Kidney (tissue), 14 donors: ENCODE measurements around the gene TCIRG1. TPM values are rescaled to one million over a fixed set of nuclear protein-coding genes. Genes with fewer than 3 reads are reported as not detected.
A peak's percentile ranks its signal among the peaks of the same experiment; 100 is the strongest.

ENCODE experiments used
- DNase-seq, 5 donors: peaks; one replicate each; pipeline ENCODE4 v3.0.0-alpha.2; 2013 to 2020
- FAIRE-seq: peaks from 2 replicates; lab custom pipeline; 2012; peaks lifted over from hg19 to GRCh38; lab: Jason Lieb, UNC
- H3K27ac ChIP-seq, 2 donors: one replicate each; pipeline ENCODE4 v1.7.0; 2013; ENCODE audit warnings: low read depth in 2 of 2, low read length in 2 of 2, inconsistent platforms in 1 of 2
- H3K27me3 ChIP-seq: one replicate; pipeline ENCODE4 v1.7.1; 2013; ENCODE audit warnings: low read length, inconsistent platforms; ENCODE audit not compliant: control insufficient read depth, insufficient read depth
- H3K36me3 ChIP-seq, 3 donors: one replicate each; pipeline versions ENCODE4 v1.7.0 to v1.7.1; 2013; ENCODE audit warnings: low read length in 3 of 3, control low read depth in 1 of 3, inconsistent platforms in 1 of 3; ENCODE audit not compliant: insufficient read depth in 3 of 3, control insufficient read depth in 2 of 3
- H3K4me1 ChIP-seq, 3 donors: one replicate each; pipeline versions ENCODE4 v1.7.0 to v1.7.1; 2013; ENCODE audit warnings: low read length in 3 of 3, inconsistent platforms in 1 of 3, low read depth in 1 of 3; ENCODE audit not compliant: control insufficient read depth in 2 of 3, insufficient read depth in 2 of 3
- H3K4me3 ChIP-seq, 3 donors: one replicate each; pipeline versions ENCODE4 v1.7.0 to v1.8.1; 2013; ENCODE audit warnings: low read length in 3 of 3, control low read depth in 1 of 3, inconsistent platforms in 1 of 3
- H3K9ac ChIP-seq, 3 donors: one replicate each; pipeline versions ENCODE4 v1.7.0 to v1.7.1; 2013; ENCODE audit warnings: low read length in 3 of 3, control low read depth in 1 of 3, inconsistent platforms in 1 of 3
- H3K9me3 ChIP-seq, 3 donors: one replicate each; pipeline versions ENCODE4 v1.7.0 to v1.7.1; 2013; ENCODE audit warnings: low read length in 3 of 3, control low read depth in 1 of 3, inconsistent platforms in 1 of 3; ENCODE audit not compliant: control insufficient read depth in 2 of 3, insufficient read depth in 1 of 3
- CTCF ChIP-seq: IDR thresholded peaks from 3 replicates; pipeline ENCODE4 v1.5.1; 2012; ENCODE audit warnings: mild to moderate bottlenecking, moderate library complexity, borderline replicate concordance; ENCODE audit not compliant: insufficient read depth; ENCODE audit errors: extremely low read depth
- intact Hi-C: fragments of 100-400 bp; cut with DNase I; formaldehyde crosslinking; loops from one replicate; pipeline ENCODE4 v1.11.1; 2022
- polyA plus RNA-seq: library from polyadenylated mRNA; stranded (reverse); fragments of 350-450 nt; fragmentation: Illumina TruSeq; extraction: RNeasy Lipid Tissue Mini Kit (QIAGEN cat#74804); gene quantifications from one replicate; pipeline ENCODE4 v1.2.3, GENCODE V29; 2014; ENCODE audit warnings: low read depth, low replicate concordance; ENCODE audit not compliant: insufficient read depth
- total RNA-seq: library from RNA; stranded (reverse); fragmentation: NEBNext Ultra II Directional; extraction: Animal tissue kit (Norgen Biotek cat#: 25700); gene quantifications from one replicate; pipeline ENCODE4 v1.2.1, GENCODE V29; 2021
- donor health status: control.
- donor health status: control.
- donor health status: control.
- donor health status: control.
- donor health status: control.
- donor health status: DM: yes; HTN: yes; CAD: no.
- donor health status: Normal renal cell carcinoma (clear cell type).

The TCIRG1 gene
- total and polyA plus RNA-seq, 2 donors from 2014 or later: 36.3 to 97.1 TPM

DNA sequence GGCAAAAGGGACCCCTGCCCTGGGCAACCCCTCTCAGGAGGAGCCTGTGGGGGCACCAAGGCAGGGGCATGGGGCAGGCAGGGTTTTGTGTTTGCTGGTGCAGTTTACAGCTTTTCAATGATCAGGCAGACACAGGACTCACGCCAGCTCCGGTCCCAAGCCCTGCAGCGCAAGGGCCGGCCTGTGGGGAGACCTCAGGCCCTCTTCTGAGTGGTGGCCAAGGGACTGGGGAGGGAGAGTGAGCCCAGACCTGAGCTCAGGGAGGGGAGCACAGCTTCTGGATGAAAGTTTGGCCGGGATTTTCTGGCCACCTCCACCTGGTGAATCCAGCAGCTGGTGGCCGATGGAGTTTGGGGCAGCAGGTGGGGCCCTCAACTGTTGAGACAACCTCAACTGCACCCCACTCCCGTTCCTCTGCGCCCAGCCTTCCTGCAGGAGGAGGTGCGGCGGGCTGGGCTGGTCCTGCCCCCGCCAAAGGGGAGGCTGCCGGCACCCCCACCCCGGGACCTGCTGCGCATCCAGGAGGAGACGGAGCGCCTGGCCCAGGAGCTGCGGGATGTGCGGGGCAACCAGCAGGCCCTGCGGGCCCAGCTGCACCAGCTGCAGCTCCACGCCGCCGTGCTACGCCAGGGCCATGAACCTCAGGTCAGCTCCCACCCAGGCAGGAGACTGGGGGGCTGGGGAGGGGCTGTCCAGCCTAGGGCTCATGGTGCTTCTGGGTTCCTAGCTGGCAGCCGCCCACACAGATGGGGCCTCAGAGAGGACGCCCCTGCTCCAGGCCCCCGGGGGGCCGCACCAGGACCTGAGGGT, 3.6 kb downstream of the TCIRG1 start:
- Histone ChIP-seq H3K9ac (no peak overlapping the region), H3K27me3 (no peaks in the 10 kb centered on the region), H3K27ac (no peak overlapping the region), H3K9me3 (no peaks in the 10 kb centered on the region), H3K36me3 (no peaks in the 10 kb centered on the region), H3K4me1 (peaks cover 0 to 22% (median 10%) of the 10 kb centered on the region in 3 donors), H3K4me3 (no peak overlapping the region)
- DNase-seq: peak in 2 of 5 donors; percentile 50 to 76
- intact Hi-C loops: no loop called here
- TF ChIP-seq CTCF: no peak
- no peak for FAIRE-seq

- intact Hi-C loops: no loop called here
- Histone ChIP-seq H3K27me3 (no peaks in the 10 kb centered on the region), H3K9me3 (no peaks in the 10 kb centered on the region), H3K9ac (no peak overlapping the region), H3K4me1 (peaks cover 0 to 16% (median 7%) of the 10 kb centered on the region in 3 donors), H3K36me3 (no peaks in the 10 kb centered on the region), H3K4me3 (no peak overlapping the region), H3K27ac (no peak overlapping the region)
- no peak for TF ChIP-seq CTCF
- DNase-seq (no peak), FAIRE-seq (no peak)
Observed at GRCh38 chr11:68043029-68043348, 4.2 kb downstream of the TCIRG1 start.

DNA sequence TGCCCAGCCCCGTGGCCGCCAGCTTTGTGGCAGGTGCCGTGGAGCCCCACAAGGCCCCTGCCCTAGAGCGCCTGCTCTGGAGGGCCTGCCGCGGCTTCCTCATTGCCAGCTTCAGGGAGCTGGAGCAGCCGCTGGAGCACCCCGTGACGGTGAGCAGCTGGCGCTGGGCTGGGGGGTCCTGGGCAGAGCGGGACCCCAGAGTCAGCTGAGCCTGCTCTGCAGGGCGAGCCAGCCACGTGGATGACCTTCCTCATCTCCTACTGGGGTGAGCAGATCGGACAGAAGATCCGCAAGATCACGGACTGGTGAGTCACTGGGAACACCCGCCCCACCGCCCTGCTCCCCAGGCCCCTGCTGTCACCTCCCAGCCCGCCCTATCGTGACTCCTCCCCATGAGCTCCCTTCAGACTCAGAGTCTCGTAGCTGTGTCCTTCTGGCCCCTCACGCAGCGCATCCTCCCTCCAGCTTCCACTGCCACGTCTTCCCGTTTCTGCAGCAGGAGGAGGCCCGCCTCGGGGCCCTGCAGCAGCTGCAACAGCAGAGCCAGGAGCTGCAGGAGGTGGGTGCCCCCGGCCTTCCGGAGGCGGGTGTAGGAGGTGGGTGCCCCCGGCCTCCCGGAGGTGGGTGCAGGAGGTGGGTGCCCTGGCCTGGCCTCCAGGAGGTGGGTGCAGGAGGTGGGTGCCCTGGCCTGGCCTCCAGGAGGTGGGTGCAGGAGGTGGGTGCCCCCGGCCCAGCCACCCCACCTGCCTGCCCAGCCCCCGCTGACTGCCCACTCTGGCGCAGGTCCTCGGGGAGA, 4.7 kb downstream of the TCIRG1 start:
- H3K9me3 ChIP-seq: no peaks in the 10 kb centered on the region
- FAIRE-seq (no peak), DNase-seq (peak in 3 of 5 donors; percentile 37 to 80 (median 62))
- intact Hi-C loops: no loop called here
- H3K27me3 ChIP-seq: no peaks in the 10 kb centered on the region
- no peak overlapping the region for H3K9ac ChIP-seq
- H3K27ac ChIP-seq: no peak overlapping the region
- H3K36me3 ChIP-seq: no peaks in the 10 kb centered on the region
- TF ChIP-seq CTCF: no peak
- no peak overlapping the region for H3K4me3 ChIP-seq
- H3K4me1 ChIP-seq: peaks cover 0 to 11% (median 1%) of the 10 kb centered on the region in 3 donors
